Stimulated activated CD4-positive, alpha-beta T cell treated with anti-CD3 and anti-CD28 coated beads, Interleukin-12 subunit alpha, Interleukin-12 subunit beta, amount 100 ng/mL, for 4 hours (primary cell): ENCODE measurements around the gene VGLL4.

Experiments used
- DNase-seq: peaks from one replicate; pipeline ENCODE4 v3.0.0-alpha.2; 2020

The VGLL4 gene

DNA sequence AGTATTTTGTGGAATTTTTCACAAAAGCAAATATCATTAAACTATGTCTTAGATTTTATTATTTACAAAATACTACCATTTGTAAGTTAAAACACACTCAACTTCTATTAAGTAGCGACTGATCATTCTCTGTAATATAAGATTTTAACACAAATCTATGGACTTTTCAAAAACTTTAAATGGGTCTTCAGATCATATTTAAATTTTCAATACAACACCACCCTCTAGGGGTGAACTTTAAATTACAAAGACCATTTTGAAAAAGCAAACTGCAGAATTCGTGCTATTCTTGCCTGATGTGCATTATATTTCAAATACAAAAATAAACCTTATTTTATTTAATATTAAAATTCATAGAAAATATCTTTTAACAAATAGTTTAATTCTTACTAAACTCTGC is 8.2 kb upstream of the VGLL4 start:
- DNase-seq = no peak

DNA sequence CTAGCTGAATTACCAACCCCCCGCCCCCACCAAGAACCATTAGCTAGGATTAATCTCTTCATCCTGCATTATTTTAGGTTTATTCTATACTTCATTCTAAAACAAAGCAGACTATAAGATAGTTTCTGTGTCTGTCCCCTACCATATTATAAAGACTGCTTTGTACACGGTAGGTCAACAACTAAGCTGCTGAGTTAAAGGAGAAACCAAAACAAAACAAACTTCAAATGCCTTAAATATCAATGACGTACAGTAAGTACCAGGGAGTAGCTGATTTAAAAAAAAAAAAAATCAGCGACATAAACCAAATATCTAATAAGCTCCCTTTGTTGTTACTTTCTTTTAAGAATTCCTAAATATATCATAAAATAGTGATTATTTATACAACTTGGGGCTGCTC is 7.8 kb upstream of the VGLL4 start:
- no peak for DNase-seq

DNA sequence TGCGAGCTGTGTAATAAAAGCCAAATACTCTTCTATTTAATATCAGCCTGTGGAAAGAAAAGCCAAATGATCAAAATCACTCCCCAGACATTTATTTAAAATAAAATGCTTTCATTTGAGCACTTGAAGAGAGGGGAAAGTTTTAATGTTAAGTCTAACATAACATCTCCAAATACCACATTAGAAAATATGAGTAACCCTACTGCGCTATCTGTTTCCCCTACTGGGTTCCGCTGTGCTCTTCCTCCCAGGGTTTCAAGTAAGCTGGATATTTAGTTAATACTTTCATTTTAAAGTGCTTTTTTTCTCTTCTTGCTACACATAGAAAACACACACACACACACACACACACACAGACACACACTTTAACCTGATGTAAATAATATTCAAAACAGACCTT is 6.7 kb upstream of the VGLL4 start:
- DNase-seq = no peak

DNA sequence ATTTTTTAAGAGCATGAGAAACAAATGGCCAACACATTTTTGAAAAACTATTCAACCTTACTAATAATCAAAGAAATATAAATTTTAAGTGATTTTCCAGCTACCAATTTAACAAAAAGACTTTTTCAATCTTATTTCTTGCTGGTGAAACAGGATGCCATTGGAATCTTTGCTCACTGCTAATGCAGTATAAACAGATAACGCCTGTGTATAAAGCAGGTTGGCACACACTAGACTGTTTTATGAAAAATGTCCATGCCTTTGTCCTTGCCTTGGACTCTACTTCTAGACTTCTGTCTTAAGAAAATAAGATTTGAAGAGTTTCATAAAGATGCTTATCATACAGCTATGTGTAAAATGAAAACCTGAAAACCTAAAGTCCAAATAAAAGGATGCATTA is 5.0 kb upstream of the VGLL4 start:
- no peak for DNase-seq

DNA sequence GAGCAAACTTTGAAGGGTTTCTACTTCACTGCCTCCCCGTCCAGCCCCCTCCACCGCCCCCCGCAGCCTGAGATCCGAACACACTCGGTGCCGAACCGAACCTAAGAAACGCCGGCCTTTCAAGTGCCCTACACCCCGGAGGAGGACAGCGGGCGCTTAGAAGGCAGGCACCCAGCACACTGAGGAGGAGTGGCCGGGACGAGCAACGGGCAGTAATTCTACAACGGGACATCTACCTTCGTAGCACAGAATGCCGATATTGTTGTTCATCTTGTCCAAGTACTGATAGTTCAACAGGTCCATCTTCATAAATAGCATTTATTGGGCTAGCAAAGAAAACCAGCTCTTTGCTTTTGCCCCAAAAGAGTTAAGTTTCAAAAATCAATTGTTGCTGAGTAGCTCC is 513 bp downstream of the VGLL4 start:
- peak; percentile 22 for DNase-seq

DNA sequence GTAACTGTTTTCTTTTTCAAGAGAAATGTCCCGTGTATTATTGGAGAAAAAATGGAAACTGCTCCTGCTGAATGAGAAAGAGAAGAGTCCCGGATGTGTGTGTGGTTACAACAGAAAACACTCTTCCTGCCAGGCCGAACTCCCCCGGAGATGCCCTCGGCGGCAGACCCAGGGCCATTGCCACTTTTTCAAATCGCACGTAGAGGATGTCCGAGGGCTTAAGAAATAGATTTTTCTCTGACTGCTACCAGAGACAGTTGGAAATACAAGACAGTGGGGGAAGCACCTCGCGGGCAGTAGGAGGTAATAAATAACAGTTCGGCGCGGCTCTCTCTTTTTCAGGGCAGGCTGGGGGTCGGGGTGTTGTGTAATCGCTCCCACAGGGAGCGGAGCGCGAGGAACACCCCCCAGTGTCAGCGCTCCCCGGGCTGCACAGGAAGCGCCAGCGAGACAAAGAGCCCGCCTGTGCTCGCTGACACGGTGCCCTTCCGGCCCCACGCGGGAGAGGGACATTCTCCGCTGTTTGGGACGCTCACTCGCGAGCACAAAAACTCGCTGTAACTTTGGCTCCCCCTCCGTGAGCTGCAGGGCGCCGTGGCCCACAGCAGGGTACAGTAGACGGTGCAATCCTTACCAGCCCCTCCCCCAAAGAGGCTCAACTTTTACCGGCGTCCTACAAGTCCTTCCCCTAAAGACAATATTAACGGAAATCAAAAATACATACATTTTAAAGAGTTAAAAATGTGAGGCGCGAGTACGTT is 1.1 kb downstream of the VGLL4 start:
- peak; percentile 44 for DNase-seq

DNA sequence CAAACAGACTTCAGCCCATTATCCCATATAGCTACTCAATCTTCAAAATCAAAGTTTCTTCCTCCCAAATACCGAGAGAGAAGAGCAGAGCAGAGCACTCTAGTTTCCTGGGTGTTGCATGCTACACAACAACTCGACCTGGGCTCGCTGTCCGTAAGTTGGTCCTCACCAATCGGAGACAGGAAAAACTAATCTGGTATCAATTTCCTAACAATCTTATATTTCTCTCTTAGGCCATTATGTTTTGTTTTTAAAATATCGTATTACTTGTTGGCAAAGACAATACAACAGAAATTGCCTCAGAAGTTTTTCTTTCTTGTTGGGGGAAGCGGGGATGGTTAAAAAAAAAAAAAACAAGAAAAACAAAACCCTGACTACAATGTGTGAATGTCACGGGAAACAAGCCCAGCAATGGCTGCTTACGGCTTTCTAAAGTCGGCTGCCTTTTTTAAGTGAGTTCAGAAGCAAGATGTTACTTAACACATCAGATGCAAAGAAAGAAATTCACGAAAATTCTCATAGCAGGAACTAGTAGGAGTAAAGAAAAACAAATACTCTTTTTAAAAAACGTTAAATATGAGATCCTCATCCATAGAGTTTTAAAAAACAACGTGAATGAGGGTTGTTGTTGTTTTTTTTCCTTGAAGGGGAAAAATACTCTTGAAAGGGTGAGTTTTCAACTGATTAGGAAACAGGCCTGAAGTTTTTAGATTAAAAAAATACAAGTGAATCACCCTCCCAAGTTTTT is 1.9 kb downstream of the VGLL4 start:
- DNase-seq = no peak

DNA sequence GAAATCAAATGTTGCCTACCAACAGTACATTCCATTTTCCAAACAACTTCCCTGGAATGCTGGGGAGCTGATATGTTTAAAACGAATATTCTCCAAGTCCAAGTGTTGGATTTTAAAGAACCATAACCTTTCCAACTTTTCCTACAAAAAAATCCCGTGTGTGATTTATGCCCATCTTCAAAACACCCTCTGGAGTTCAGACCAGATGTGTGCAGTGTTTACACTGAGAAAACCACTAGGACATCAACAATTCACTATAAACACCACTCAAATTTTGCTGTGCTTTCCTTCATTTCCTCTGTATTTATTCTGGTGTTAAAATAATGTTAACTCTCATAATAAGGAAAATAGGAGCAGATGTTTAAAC is 2.4 kb downstream of the VGLL4 start:
- no peak for DNase-seq

DNA sequence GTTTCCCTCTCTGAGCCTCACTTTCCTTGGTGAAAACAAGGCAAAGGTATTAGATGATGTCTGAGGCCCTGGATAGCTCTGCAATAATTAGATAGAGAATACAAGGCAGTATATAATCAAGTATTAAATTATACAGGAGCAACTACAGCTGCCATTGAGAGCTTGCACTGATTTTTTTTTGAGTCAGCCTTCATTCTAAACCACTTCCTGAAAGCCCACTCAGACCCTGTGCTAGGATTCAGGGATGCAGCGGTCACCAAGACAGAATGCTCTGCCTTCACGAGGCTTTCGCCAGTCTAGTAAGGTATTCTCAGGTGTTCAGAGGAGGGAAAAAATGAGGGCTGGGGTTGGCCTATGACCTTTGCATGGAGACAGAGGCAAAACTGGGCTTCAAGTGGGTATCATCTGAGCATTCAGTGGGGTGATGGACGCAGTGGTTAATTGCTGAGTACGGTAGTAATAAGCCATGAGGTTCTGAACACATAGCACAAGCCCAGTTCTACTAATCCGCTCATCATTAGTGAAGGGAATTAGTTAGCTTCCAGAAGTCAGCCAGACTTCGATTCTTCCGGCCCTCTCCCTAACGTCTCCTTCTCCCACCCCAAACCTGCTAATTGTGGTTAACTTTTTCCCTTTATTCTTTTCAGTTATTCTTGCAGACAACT is 3.6 kb downstream of the VGLL4 start:
- DNase-seq = no peak

DNA sequence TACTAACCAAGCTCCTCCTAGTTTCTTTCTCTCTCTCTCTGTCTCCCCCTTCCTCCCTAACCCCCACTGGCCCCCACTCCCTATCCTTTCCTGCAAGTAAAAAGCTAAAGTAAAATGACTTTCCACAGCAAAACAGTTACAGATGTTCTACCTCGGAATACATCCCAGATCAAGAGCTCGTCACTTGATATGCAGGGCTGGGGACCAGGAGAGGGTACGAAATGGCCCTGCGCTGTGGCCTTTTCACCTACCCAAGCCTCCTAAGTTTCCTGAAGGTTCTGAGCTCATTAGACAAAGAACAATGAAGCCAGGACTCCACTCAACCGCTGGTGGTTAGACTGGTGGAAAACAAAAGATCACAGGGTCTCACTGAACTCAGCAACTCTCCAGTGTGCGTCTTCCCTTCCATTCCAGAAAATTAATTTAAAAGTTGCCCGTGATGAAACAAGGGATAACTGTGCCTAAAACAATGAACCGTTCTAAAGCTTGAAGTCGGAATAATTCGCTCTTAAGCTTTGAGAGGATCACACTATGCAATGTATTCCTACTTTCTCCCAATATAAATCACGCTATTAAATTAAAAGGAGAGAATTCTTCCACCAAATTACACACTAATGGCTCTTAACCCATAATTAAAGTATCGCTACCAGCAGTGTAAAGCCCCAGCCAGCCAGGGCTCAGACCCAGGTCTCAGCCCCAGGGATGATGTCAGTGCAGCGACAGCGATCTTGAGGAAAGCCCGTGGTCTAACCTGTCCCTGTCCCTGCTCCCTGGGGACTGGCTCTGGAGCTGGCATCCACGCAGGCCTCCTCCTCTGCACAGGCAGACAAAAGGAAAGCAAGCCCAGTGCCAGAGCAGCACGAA is 5.0 kb downstream of the VGLL4 start:
- DNase-seq = no peak

DNA sequence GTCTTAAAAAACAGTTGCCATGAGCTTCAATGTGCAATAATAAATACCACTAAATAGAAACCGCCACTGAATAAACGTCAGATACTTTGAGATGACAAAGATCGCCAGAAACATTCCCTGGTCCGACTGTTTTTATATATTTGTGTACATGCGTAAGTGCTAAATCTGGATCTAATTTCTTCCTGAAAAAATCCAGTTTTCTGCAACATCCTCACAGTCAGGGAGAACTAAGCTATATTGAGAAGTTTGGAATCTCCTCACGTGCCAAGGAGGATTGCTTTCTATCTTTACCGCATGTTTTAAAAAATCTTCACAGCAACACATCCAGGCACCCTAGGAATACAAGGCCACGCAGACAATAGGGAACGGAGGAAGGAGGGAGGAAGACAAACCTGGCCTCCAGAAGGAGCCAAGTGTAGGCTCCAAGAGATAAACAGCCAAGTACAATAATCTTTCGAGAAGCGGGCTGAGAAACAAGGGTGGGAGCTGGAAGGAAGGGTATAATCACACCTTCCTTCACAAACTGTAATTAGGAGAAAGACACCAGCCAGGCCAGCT is 5.7 kb downstream of the VGLL4 start:
- no peak for DNase-seq

DNA sequence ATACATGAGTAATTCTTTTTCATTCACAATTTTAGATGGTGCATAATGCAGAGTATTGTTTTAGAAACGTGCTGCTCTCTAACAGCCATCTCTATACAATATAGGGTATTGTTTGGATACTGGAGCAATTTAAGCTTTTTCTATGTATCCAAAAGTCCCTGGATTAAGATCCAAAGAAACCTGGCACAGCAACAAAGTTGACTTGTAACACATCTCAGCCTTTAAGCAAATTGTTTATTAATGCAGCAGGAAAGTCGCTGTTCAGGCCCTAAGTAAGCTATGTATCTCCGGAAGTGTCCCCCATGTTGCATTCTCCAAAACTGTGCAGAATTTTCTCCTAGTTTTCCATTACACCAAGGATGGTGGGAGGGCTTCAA is 7.3 kb downstream of the VGLL4 start:
- DNase-seq = no peak

DNA sequence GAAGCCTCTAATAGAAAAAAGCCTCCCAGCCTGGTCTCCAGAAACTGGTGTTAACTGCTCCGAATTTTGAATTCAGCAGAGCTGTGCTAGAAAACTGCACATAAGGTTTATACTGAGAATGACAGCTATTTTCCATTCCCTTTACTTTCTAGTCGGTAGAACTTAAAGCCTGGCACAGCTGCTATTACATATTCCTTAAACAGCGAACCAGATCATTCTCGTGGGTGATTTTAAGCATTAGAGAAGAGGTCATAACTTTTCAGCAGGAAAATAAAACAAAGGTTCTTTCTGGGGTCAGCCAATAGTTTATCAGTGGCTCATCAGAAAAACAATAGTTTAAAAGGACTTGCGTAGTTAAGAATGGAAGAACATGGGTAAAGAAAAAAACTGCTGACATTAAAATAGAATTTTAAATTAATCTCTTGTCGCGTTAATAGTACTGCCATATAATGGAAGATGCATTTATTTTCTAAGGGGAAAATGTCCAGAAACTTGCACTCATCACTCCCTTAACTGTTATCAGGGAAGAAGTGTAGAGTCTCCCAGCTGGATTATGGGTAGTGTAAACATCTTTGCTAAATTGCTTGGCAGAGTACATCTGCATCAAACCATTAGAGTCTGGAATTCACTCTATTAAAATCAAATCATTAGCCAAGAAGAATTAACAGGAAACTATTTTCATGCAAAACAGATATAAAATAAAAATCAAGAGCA is 7.9 kb downstream of the VGLL4 start:
- no peak for DNase-seq

DNA sequence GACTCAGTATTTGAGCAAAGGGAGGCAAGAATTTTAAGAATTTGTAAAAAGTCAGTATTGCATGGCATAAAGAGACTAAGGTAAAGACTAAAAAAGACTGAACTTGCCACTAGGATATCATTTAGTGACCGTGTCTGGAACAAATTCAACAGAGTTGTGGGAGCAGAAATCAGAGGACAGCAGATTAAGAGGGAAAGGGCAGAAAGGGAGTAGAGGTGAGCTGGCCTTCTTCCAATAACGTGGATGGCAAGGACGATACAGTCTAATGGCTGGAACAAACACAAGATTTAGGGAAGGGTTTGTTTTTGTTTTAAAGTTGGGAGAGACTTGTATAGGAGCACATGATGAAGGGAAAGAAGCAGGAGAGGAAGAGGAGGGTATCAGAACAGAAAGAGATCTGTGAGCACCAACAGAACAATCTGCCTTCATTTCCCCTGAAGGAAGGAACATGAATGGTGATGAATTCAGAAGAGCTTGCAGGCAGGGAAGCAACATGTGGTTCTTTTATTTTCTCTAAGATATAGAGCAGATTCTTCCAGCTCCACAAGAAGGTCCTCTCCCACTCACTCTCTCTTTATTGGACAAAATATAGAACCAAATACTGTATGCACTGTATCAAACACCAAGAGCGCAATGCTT is 8.6 kb downstream of the VGLL4 start:
- DNase-seq = no peak

DNA sequence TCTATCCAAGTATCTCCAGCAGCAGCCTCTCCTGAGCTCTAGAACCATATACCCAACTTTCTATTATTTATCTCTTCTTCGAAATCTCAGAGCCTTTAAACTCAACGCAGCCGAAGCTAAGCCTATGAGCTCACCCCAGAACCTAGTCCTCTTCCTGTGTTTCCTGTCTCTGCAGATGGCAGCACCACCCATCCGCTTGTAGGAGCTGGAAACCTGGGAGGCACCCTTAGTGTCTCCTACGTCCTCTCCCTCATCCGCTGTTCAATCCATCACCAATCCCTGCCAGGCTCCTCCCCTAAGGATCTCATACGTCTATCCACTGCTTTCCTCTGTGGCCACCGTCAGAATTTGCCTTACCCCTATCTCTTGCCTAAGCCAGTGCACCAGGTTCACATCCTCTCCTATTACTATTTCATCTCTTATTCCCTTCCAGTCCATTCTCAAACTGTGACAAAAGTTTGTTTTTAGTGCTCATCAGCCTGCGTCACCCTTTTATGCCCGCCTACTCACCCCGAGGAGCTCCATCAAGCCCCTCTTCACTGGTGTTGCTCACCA is 9.6 kb downstream of the VGLL4 start:
- DNase-seq = no peak

DNA sequence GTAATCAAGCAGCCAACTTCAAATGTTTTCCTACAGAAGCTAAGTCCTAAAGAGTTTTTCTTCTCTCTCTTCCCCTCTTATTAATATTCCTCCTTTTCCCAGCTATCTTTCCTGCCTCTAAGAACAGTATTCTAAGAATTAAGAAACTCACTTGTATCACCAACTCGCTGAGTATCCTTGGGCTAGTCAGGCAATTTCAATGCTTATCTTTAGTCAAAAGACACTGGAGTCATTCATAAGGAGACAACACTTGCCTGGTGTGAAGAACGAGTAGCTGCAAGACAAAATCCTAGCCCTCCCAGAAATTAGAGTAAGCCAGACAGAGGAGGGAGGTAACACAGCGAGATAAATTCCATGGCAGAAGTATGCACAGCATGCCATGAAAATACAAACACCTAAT is 10.7 kb downstream of the VGLL4 start:
- no peak for DNase-seq

DNA sequence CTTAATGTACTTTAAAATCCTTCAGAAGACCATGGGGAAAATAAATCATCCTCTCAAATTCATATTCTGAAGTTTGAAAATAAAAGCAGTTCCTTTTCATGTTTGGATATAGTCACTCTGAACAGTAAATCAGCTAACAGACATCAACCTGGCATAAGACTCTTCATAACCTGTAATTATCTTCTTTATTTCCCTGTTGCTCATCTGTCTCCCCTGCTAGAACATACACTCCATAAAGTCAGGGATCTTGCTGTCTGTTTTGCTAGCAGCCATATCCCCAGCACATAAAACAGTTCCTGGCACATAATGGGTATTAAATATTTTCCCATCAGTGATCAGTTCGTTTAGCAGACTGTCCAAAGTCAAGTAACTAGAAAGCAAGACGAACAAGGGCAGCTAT is 11.2 kb downstream of the VGLL4 start:
- DNase-seq = no peak

DNA sequence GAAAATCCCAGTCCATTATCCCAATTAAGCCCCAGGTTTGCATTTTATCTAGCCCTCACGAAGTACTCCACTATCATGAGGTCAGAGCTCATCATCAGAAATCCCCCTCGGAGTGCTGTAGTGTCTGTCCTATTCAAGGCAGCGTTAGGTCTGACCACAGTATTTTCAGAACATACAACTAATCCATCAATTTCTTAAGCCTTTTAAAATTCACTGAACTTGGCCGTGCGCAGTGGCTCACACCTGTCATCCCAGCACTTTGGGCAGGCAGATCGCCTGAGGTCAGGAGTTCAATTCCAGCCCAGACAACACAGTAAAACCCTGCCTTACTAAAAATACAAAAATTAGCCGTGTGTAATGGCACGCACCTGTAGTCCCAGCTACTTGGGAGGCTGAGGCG is 11.9 kb downstream of the VGLL4 start:
- no peak for DNase-seq

DNA sequence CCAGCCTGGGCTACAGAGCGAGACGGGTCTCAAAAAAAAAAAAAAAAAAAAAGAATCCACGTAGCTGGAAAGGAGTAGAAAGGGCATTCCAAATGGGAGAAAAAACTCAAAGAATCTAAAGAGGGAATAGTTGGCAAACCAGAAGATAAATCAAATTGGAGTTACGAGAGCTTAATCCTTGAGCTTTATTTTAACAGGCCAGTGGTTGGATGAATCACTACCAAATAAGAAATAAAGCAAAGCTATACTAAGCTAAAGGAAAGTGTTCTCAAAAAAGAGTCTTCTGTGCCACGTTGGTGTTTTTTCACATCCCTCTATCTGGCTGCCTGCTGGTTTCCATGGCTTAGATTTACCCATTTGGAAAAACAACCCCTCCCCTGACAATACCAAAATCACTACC is 14.0 kb downstream of the VGLL4 start:
- no peak for DNase-seq

DNA sequence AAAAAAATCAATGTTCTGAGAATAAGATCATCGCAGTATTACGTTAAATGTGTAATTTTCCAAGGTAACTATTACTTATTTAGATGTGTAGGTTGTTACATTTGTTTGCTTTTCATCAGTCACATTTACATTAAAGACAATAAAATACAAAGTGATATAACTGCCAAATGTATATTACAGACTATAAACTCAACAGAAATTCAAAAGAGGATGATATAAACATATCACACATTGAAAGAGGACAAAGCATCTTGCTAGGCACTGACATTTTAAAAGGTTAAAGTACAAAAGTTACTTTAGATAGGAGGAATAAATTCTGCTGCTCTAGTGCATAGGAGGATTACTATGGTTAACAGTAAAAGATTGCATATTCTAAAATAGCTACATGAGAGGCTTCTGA is 16.1 kb downstream of the VGLL4 start:
- no peak for DNase-seq

DNA sequence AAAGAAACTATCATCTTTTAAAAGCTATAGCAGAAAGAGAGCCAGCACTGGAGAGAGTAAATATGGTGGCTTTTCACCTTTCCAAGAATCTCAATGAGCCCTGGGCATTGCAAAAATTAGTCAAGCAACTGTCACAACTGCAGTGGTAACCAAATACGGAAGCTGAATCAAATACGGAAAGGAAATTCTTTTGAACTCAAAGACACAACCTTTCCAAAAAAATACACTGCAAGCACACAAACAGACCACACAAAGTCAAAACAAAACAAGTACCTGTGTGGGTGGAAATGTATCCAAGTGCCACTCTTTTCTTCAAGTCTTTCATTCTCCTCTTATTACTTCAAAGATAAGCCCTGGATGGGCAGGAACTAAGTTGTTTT is 17.6 kb downstream of the VGLL4 start:
- no peak for DNase-seq
